SK-N-SH (cell line): ENCODE measurements around the gene PACC1. TPM values are rescaled to one million over a fixed set of nuclear protein-coding genes. Genes with fewer than 3 reads are reported as not detected.

Experiments used
- CTCF ChIA-PET: fragments of 300-600, 350-600 bp; formaldehyde crosslinking; extraction: SDS; loops from one replicate; lab custom pipeline; 2021; lab: Yijun Ruan, JAX
- POLR2A ChIA-PET: fragments of 350-600 bp; sonication (Branson Sonifier 250); formaldehyde crosslinking; extraction: SDS; loops from one replicate; lab custom pipeline; 2020; ENCODE audit warnings: antibody characterized with exemption, inconsistent platforms; lab: Yijun Ruan, JAX
- DNase-seq: peaks from one replicate; pipeline ENCODE4 v3.0.0; 2012
- H2AFZ ChIP-seq: fragments of 200-600 bp; sonication (generic); 2 replicates; pipeline ENCODE4 v1.8.1; 2016; ENCODE audit warnings: antibody characterized with exemption, mild to moderate bottlenecking, low read depth
- H3F3A ChIP-seq: fragments of 200-600 bp; sonication (generic); replicated peaks from 2 replicates; pipeline ENCODE3; 2016; ENCODE audit warnings: antibody characterized with exemption, mild to moderate bottlenecking; ENCODE audit not compliant: insufficient read depth
- H3K27ac ChIP-seq, 2 experiments: fragments of 200-500 bp in 1 of 2; fragments of 200-600 bp in 1 of 2; sonication (Bioruptor generic) in 1 of 2; sonication (generic), shearing (Covaris generic) in 1 of 2; 2 replicates each; pipeline versions ENCODE4 v1.5.1 to v1.6.1; 2014 to 2016; ENCODE audit warnings: low read depth in 2 of 2, inconsistent platforms in 1 of 2, low read length in 1 of 2, mild to moderate bottlenecking in 1 of 2, mixed read lengths in 1 of 2
- H3K27me3 ChIP-seq: fragments of 200-600 bp; sonication (generic), shearing (Covaris generic); 2 replicates; pipeline ENCODE4 v1.6.1; 2016; ENCODE audit warnings: mixed run types; ENCODE audit not compliant: insufficient read depth
- H3K36me3 ChIP-seq, 2 experiments: fragments of 200-500 bp in 1 of 2; fragments of 200-600 bp in 1 of 2; sonication (Bioruptor generic) in 1 of 2; sonication (generic) in 1 of 2; replicated peaks in 1 of 2; 2 replicates each; pipeline versions ENCODE3 to v1.5.1; 2014 to 2016; ENCODE audit warnings: low read length in 1 of 2, mild to moderate bottlenecking in 1 of 2; ENCODE audit not compliant: insufficient read depth in 2 of 2, control insufficient read depth in 1 of 2
- H3K4me1 ChIP-seq, 2 experiments: fragments of 200-500 bp in 1 of 2; fragments of 200-600 bp in 1 of 2; sonication (Bioruptor generic) in 1 of 2; sonication (generic), shearing (Covaris generic) in 1 of 2; 2 replicates each; pipeline versions ENCODE4 v1.5.1 to v1.6.1; 2014 to 2016; ENCODE audit warnings: low read depth in 1 of 2, low read length in 1 of 2, mixed run types in 1 of 2; ENCODE audit not compliant: insufficient read depth in 2 of 2, control insufficient read depth in 1 of 2
- H3K4me2 ChIP-seq: fragments of 200-600 bp; sonication (generic), shearing (Covaris generic); 2 replicates; pipeline ENCODE4 v1.6.1; 2017; ENCODE audit warnings: mixed run types
- H3K4me3 ChIP-seq, 2 experiments: fragments of 200-500 bp in 1 of 2; fragments of 200-600 bp in 1 of 2; sonication (Bioruptor generic) in 1 of 2; sonication (generic), shearing (Covaris generic) in 1 of 2; 2 replicates each; pipeline versions ENCODE4 v1.5.1 to v1.8.1; 2014 to 2016; ENCODE audit warnings: low read depth in 2 of 2, inconsistent platforms in 1 of 2, low read length in 1 of 2, mild to moderate bottlenecking in 1 of 2, mixed read lengths in 1 of 2, moderate library complexity in 1 of 2
- H3K79me2 ChIP-seq: fragments of 200-600 bp; sonication (generic); 2 replicates; pipeline ENCODE4 v1.8.1; 2017; ENCODE audit warnings: mild to moderate bottlenecking; ENCODE audit not compliant: insufficient read depth
- H3K9ac ChIP-seq: fragments of 200-600 bp; sonication (generic); 2 replicates; pipeline ENCODE4 v1.6.1; 2017; ENCODE audit warnings: mixed run types
- H3K9me2 ChIP-seq: fragments of 200-600 bp; sonication (generic); 2 replicates; pipeline ENCODE4 v1.6.1; 2017; ENCODE audit warnings: mixed run types
- H3K9me3 ChIP-seq: fragments of 200-600 bp; sonication (generic); 2 replicates; pipeline ENCODE4 v1.6.1; 2017; ENCODE audit warnings: mixed run types, mild to moderate bottlenecking, moderate library complexity
- H4K20me1 ChIP-seq: fragments of 200-600 bp; sonication (generic); 2 replicates; pipeline ENCODE4 v1.6.1; 2017; ENCODE audit warnings: mild to moderate bottlenecking, mixed run types; ENCODE audit not compliant: insufficient read depth
- CTCF ChIP-seq: fragments of 200-600 bp; sonication (generic); IDR thresholded peaks from 2 replicates; pipeline ENCODE4 v1.6.1; 2017; ENCODE audit warnings: antibody characterized with exemption, mild to moderate bottlenecking, moderate library complexity
- ELF1 ChIP-seq: IDR thresholded peaks from 2 replicates; pipeline ENCODE4 v1.4.0; 2012
- EP300 ChIP-seq, 2 experiments: IDR thresholded peaks; 2 replicates each; pipeline versions ENCODE4 v1.4.0 to v1.6.1; 2012; ENCODE audit warnings: borderline replicate concordance in 1 of 2, low read depth in 1 of 2, low read length in 1 of 2
- EZH2phosphoT487 ChIP-seq: fragments of 200-600 bp; sonication (generic); IDR thresholded peaks from 2 replicates; pipeline ENCODE4 v1.6.1; 2017; ENCODE audit warnings: low read depth, mixed run types, mild to moderate bottlenecking, antibody characterized with exemption, moderate library complexity, borderline replicate concordance
- FOSL2 ChIP-seq: IDR thresholded peaks from 2 replicates; pipeline ENCODE4 v1.4.0; 2012; ENCODE audit warnings: low read depth, mild to moderate bottlenecking, moderate library complexity, borderline replicate concordance
- FOXJ3 ChIP-seq: sonication (generic); formaldehyde crosslinking; IDR thresholded peaks from 2 replicates; pipeline ENCODE4 v1.5.1; 2020; ENCODE audit warnings: mild to moderate bottlenecking, missing genetic modification reagents
- FOXM1 ChIP-seq: IDR thresholded peaks from 2 replicates; pipeline ENCODE4 v1.4.0; 2012; ENCODE audit warnings: low read depth, mild to moderate bottlenecking
- JUND ChIP-seq: IDR thresholded peaks from 2 replicates; pipeline ENCODE4 v1.4.0; 2012
- MEF2A ChIP-seq: IDR thresholded peaks from 2 replicates; pipeline ENCODE4 v1.4.0; 2012; ENCODE audit warnings: low read depth, borderline replicate concordance
- PBX3 ChIP-seq: IDR thresholded peaks from 2 replicates; pipeline ENCODE4; 2012
- RCOR1 ChIP-seq: fragments of 150-350 bp; IDR thresholded peaks from 2 replicates; pipeline ENCODE4 v1.6.1; 2017; ENCODE audit warnings: antibody characterized with exemption, low read length
- SIN3A ChIP-seq: IDR thresholded peaks from 2 replicates; pipeline ENCODE4 v1.6.1; 2012; ENCODE audit warnings: low read depth, mild to moderate bottlenecking, low read length, moderate library complexity, borderline replicate concordance
- SMC3 ChIP-seq: IDR thresholded peaks from 2 replicates; pipeline ENCODE4 v1.6.1; 2012; ENCODE audit warnings: low read depth, low read length, improper control_type of control experiment
- TEAD4 ChIP-seq: IDR thresholded peaks from 2 replicates; pipeline ENCODE4 v1.4.0; 2012; ENCODE audit warnings: mild to moderate bottlenecking, borderline replicate concordance; ENCODE audit not compliant: insufficient read depth
- YY1 ChIP-seq: IDR thresholded peaks from 2 replicates; pipeline ENCODE4 v1.4.0; 2012; ENCODE audit warnings: low read depth, mild to moderate bottlenecking
- WGBS: methylation state at CpG from one replicate; pipeline ENCODE4 v1.1.6; 2017; ENCODE audit warnings: low lambda C conversion rate; 5-methylcytosine and 5-hydroxymethylcytosine counted together
- polyA plus RNA-seq, 3 experiments: library from polyadenylated mRNA; depleted of rRNA; stranded (reverse); fragments of >200 nt; gene quantifications; 2 replicates each; pipeline ENCODE4 v1.2.3, GENCODE V29; 2012

The PACC1 gene
- polyA plus RNA-seq, 1 of the 3 experiments (the other 2 are of a cell fraction): 23.1 TPM

DNA sequence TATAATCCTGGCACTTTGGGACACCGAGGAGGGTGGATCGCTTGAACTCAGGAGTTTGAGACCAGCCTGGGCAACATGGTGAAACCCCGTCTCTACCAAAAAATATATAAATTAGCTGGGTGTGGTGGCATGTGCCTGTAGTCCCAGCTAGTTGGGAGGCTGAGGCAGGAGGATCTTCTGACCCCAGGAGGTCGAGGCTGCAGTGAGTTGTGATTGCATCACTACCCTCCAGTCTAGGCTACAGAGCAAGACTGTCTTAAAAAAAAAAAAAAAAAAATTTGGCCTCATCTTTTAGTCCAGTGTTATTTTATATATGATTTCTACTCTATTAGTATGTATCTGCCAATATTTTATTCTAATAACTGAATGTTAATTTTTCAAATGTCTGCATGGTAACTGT, 69.8 kb downstream of the PACC1 start:
- POLR2A ChIA-PET: no interaction called here

DNA sequence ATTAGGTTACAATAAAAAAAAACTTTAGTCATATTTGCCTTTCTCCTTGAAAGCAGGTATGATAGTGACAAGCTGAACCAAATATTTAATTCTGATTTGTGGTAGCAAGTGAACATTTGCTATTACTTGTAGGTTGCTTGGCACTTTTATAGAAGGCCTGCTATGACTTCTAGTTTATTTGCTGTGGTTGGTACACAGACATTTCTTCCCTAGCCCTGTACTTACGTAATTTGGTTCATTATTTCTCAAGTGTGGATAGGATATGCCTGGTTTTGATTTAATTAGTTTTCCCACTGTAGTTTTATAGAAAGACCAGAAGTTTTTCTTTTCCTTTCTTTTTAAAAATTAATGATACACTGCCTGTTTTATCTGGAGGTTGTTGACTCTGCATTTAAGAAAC, 73.6 kb downstream of the PACC1 start:
- Histone ChIP-seq H3K36me3 (peaks cover 16 to 22% of the 10 kb centered on the region in 2 experiments), H4K20me1 (no peaks in the 10 kb centered on the region), H2AFZ (no peak overlapping the region), H3K9me2 (no peaks in the 10 kb centered on the region), H3K27me3 (no peaks in the 10 kb centered on the region), H3F3A (peaks cover 6% of the 10 kb centered on the region), H3K4me3 (no peak overlapping the region), H3K4me1 (no peaks in the 10 kb centered on the region), H3K9ac (no peak overlapping the region), H3K27ac (no peak overlapping the region), H3K79me2 (no peaks in the 10 kb centered on the region), H3K4me2 (no peak overlapping the region), H3K9me3 (no peaks in the 10 kb centered on the region)
- TF ChIP-seq FOXJ3 (no peak), PBX3 (no peak), JUND (no peak), YY1 (no peak), FOXM1 (no peak), EP300 (IDR thresholded peaks at IDR 0.05; ENCODE audit: borderline replicate concordance in 1 of 2, low read depth in 1 of 2, low read length in 1 of 2) (no peak), CTCF (no peak), TEAD4 (no peak), SMC3 (no peak), EZH2phosphoT487 (no peak)
- no peak for DNase-seq
- 97% methylated on average over 1 of the region's 1 CpG for WGBS
- CTCF ChIA-PET: interaction anchor here (1.0 to 1.3 kb wide), 3 partner anchors 114 to 306 kb away, joined by 3 to 4 read pairs (median 4); partner anchors contain the start of genes DTL and INTS7
- POLR2A ChIA-PET: no interaction called here

More for the DNA sequence above, 69.8 kb downstream of the PACC1 start:
- 90% methylated on average over 4 of the region's 4 CpGs for WGBS
- no peak overlapping the region for H2AFZ ChIP-seq
- TF ChIP-seq CTCF: no peak
- no peak for TF ChIP-seq MEF2A
- TF ChIP-seq EP300 (IDR thresholded peaks at IDR 0.05; ENCODE audit: borderline replicate concordance in 1 of 2, low read depth in 1 of 2, low read length in 1 of 2): no peak
- no peak for TF ChIP-seq ELF1
- TF ChIP-seq SIN3A: no peak
- TF ChIP-seq FOSL2: no peak
- no peak for TF ChIP-seq RCOR1
- H3K27me3 ChIP-seq: no peaks in the 10 kb centered on the region
- no peak overlapping the region for H3K4me3 ChIP-seq
- H3K36me3 ChIP-seq: peaks cover 21% of the 10 kb centered on the region in 2 experiments
- H3K9ac ChIP-seq: no peak overlapping the region
- H3K27ac ChIP-seq: no peak overlapping the region
- no peaks in the 10 kb centered on the region for H3K9me3 ChIP-seq
- no peaks in the 10 kb centered on the region for H4K20me1 ChIP-seq
- no peaks in the 10 kb centered on the region for H3K79me2 ChIP-seq
- H3K4me1 ChIP-seq: no peaks in the 10 kb centered on the region
- CTCF ChIA-PET: interaction anchor here (1.3 to 1.9 kb wide), 5 partner anchors 13 to 664 kb away, joined by 3 to 7 read pairs (median 4); no protein-coding TSS in a partner anchor
- no peak for DNase-seq
- no peak overlapping the region for H3K4me2 ChIP-seq
- no peaks in the 10 kb centered on the region for H3K9me2 ChIP-seq
- peaks cover 14% of the 10 kb centered on the region for H3F3A ChIP-seq
